RPMI7951 (cell line): Measurements from ENCODE around the gene ZNF223. TPM values are rescaled to one million over a fixed set of nuclear protein-coding genes. Genes with fewer than 3 reads are reported as not detected.

Experiments
- DNase-seq: peaks from one replicate; pipeline ENCODE4 v3.0.0-alpha.2; 2012; ENCODE audit warnings: low read depth
- total RNA-seq: library from RNA; depleted of rRNA; stranded (reverse); fragments of >200 nt; shearing (Covaris generic); gene quantifications from 2 replicates; pipeline ENCODE4 v1.2.3, GENCODE V29; 2014; rRNA removed

Gene ZNF223
- 3.6 and 5.3 TPM in 2 replicates for total RNA-seq

GRCh38 chr19:44051650-44052402, at the start of gene ZNF223:
ZNF223 (plus strand) TSS chr19:44052036; CDS start chr19:44055177, 3,141 bp downstream.
- DNase-seq = peak; percentile 96

- no peak for DNase-seq
Observed at GRCh38 chr19:44002212-44002565, 49.6 kb upstream of the ZNF223 start.

GRCh38 chr19:44002566-44003460, 49.0 kb upstream of the ZNF223 start, which contains the start of gene ZNF230:
ZNF230 (plus strand) TSS chr19:44002957; CDS start chr19:44007079, 4,122 bp downstream.
- peak; percentile 97 for DNase-seq

DNA sequence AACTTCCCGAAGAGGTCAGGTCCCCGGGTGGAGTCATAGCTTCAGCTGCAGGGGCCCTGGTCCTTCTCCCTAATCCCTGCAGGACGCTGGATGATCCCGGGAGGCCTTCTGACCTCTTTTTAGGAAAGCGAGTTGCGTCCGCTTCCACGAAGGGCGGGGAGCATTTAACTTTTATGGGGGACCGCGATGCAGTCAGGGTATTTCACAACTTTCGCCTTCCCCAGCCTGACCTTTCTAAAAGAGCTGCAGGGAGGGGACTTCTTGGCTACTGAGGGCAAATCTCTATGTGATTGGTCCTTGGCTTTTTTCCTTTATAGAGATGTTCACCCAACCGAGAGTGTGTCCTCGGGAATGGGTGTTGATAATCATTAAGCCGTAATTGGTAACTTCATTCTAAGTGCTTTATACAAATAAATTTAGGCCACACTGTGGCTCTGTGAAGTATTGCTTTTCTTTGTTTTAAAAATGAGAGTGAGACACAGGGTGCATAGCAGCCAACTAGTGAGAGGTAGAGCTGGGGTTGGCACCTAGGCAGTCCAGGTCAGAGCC, 48.3 kb upstream of the ZNF223 start:
- peak; percentile 21 for DNase-seq

- DNase-seq = no peak
Observed at GRCh38 chr19:44005973-44006372, 45.9 kb upstream of the ZNF223 start.

DNA sequence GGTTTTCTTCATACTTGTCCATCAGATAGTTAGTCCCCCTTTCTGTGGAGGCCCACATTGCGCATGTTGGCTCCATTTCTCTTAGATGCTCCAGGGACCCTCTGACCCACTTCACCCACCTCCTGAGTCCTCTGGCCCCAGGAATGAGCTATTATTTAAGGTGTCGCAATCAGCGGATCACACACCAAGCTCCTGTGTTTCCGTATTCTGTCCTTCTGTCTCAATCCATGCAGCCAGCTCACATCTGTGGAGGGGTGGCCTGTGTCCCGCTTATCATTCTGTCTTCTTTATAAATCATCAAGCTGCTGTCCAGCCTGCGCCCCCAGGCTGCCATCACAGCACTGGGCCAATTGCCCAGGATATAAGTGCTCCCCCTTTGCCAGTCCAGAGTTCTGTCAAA, 44.4 kb upstream of the ZNF223 start:
- DNase-seq = no peak

- DNase-seq = no peak
Observed at GRCh38 chr19:44010468-44010867, 41.4 kb upstream of the ZNF223 start.

DNA sequence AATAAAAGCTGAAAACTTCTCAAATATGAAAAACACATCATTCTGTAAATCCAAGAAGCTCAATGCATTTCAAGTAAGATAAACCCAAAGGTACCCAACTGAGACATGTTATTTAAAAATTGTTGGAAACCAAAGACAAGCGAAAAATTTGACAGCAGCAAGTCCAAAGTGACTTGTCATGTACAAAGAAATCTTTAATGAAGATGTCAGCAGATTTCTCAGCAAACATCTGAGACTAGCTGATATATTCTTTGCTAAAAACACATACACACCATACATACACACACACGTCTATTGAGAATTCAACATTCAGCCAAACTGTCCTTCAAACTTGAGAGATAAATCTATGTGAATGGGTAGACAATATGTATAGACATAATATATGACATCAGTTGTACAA, 32.3 kb upstream of the ZNF223 start:
- no peak for DNase-seq

- no peak for DNase-seq
Observed at GRCh38 chr19:44021221-44021620, 30.6 kb upstream of the ZNF223 start.

DNA sequence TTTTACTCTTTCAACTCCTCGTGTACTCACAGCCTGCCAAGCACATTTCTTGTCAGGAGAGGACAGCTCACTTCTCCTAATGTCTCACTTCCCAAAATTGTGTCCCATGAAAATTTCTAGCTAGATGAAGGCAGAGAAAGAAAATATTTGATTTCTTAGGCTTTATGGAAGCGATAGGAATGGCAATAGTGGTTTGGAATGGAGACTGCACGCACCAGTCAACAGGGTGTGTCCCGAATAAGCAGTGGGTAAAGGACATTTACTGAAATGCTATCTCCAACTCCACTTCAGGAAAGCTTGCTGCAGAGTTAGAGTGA, 27.0 kb upstream of the ZNF223 start:
- DNase-seq = no peak

DNA sequence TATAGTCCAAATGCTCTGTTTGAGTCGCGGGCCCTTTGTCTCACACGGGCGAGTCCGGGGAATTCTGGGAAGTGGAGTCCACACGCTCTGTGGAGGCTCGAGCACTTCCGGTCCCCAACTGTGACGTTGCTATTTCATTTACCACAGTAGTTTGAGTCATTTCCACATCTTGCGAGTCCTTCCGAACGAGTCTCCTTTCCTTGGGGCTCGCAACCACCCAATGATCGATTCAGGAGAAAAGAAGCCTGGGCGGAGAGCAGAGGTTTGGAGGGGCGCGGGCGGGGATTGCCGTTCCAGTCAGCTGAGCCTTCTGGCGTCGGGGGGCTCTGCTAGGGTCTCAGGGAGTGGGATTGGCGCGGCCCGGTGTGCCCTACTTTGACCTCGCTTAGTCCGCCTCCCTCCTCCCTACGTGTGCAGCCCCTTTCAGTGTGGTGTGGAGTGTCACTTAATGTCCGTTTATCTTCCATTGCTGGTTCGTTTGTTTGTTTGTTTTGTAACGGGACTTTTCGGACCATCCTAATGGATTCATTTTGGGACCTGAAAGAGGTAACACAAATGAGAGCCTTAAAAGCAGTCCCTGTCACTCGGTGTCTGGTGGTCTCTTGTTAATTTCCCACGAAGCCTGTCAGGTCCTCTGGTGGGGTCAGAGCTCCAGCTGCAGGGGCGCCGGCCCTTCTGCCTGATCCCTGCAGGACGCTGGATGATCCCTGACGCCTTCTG, 26.5 kb upstream of the ZNF223 start, which contains the start of gene ZNF222:
Gene ZNF222, plus strand, starts transcription at position 163 of the 720 bp plus-strand sequence. Its CDS starts 58 bp downstream, at position 221.
- peak; percentile 94 for DNase-seq

DNA sequence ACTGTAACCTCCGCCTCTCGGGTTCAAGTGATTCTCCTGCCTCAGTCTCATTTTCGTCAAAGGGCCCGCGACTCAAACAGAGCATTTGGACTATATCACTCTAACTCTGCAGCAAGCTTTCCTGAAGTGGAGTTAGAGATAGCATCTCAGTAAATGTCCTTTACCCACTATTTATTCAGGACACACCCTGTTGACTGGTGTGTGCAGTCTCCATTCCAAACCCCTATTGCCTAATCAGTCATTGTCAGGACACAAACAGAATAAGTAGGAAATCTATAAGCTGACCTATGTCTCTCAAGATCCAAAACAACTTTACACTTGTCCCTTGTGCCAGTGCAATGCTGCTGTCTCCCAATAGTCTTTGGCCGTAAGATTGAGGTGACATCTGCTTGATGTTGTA, 25.2 kb upstream of the ZNF223 start:
- no peak for DNase-seq

DNA sequence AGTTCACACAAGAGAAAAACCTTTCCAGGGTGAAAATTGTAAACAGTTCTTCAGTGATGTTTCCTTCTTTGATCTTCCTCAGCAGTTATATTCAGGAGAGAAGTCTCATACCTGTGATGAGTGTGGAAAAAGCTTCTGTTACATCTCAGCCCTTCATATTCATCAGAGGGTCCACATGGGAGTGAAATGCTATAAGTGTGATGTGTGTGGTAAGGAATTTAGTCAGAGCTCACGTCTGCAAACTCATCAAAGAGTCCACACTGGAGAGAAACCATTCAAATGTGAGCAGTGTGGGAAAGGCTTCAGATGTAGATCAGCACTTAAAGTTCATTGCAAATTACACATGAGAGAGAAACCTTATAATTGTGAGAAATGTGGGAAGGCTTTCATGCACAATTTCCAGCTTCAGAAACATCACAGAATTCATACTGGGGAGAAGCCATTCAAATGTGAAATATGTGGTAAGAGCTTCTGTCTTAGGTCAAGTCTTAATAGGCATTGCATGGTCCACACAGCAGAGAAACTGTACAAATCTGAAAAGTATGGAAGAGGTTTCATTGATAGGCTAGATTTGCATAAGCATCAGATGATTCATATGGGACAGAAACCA, 19.7 kb upstream of the ZNF223 start:
- DNase-seq = no peak

DNA sequence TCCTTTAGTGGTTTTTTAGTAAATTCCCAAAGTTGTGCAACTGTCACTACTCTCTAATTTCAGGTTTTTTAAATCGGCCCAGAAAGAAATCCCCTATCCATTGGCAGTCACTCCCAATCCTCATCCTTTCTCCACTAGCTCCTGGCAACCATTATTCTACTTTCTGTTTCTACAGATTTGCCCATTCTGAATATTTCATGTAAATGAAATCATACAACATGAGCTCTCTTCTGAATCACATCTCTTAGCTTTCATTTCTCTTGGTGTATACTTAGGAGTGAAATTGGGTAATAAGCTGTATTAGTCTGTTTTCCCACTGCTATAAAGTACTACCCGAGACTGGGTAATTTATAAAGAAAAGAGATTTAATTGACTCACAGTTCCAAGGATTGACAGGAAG, 9.7 kb upstream of the ZNF223 start:
- DNase-seq = no peak

DNA sequence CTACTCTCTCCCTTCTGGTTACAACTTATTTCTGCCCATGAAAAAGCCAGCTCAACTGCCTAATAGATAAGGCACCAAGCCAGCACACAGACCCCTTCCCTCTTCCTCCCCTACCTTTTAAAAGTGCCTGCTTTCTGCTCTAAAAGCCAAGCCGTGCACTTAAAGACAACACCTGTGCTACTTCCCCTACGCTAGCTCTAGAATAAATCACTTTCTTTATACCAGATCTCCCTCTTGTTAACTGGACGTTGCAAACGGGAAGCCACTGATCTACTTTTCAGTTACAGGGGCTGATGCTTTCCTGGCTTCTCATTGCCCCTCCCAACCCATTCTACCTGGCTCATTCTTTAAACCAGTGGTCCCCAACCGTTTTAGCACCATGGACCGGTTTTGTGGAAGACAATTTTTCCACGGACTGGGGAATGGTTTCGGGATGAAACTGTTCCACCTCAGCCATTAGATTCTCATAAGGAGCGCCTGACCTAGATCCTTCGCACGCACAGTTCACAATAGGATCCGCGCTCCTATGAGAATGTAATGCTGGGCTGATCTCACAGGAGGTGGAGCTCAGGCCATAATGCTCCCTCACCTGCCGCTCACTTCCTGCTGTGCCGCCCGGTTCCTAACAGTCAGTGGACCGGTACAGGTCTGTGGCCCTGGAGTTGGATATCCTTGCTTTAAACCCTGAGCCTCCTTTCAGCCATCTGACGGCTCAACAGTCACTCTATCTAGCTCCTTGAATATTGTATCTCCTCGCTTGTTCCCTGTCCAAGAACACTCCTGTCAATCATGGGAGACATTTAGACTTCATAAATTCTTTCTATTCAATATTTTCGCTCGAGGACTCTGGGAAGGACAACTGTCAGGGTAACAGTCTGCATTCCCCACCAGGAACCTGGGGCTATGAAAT, 841 bp upstream of the ZNF223 start:
- peak; percentile 23 for DNase-seq

- DNase-seq = no peak
Observed at GRCh38 chr19:44055870-44056269, 4.0 kb downstream of the ZNF223 start.

DNA sequence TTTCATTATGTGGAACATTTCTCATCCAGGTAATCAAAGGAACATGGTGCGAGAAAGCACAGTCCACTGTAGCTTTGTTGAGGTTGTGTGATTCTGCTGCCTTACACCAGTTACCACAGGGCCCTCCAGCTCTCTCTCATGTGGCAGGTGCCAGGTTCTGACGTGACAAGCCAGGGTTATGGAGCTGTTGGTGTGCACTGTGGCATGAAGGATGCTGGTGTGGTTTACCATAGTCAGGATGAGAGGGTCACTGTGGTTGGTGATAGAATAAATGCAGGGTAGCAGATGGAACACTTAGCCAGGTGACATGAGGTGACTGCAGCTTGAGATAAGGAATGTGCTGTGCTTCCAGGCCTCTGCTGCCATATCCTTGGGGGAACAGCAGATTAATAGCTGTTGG, 7.4 kb downstream of the ZNF223 start:
- no peak for DNase-seq

- DNase-seq = no peak
Observed at GRCh38 chr19:44061038-44061437, 9.2 kb downstream of the ZNF223 start.

- no peak for DNase-seq
Observed at GRCh38 chr19:44066305-44066704, 14.5 kb downstream of the ZNF223 start.

DNA sequence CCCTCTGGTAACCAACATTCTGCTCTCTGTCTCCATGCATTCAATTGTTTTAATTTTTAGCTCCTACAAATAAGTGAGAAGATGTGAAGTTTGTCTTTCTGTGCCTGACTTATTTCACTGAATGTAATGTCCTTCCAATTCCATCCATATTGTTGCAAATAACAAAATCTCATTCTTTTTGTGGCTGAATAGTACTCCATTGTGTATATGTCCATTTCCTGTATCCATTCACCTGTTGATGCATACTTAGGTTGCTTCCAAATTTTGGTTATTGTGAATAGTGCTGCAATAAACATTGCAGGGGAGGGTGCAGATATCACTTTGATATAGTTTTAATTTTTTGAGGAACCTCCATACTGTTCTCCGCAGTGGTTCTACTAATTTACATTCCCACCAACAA, 17.6 kb downstream of the ZNF223 start:
- DNase-seq = no peak
